ENCODE measurements around the gene MINDY3. TPM values are rescaled to one million over a fixed set of nuclear protein-coding genes. Genes with fewer than 3 reads are reported as not detected.
A peak's percentile ranks its signal among the peaks of the same experiment; 100 is the strongest.

MINDY3 gene
- total RNA-seq, 1 donor from 2014 or later, result 28.6 TPM

- Mint-ChIP-seq H3K4me3 (no peak overlapping the region), H3K4me1 (peaks cover 6% of the 10 kb centered on the region), H3K27me3 (ENCODE audit: low read depth) (peaks cover 9% of the 10 kb centered on the region), H3K27ac (no peak overlapping the region), H3K9me3 (no peaks in the 10 kb centered on the region), H3K36me3 (no peaks in the 10 kb centered on the region)
- no peak for DNase-seq (ENCODE audit: low spot score in 2 of 2, unreplicated experiment in 2 of 2)
- TF ChIP-seq CTCF (IDR thresholded peaks at IDR 0.05; ENCODE audit: unreplicated experiment), result no peak
Observed at GRCh38 chr10:15739254-15739970, 120.9 kb downstream of the MINDY3 start.

GRCh38 chr10:15738270-15738925 lies 121.9 kb downstream of the MINDY3 start:
- no peak for TF ChIP-seq CTCF (IDR thresholded peaks at IDR 0.05; ENCODE audit: unreplicated experiment)
- Mint-ChIP-seq H3K27me3 (ENCODE audit: low read depth) (peaks cover 9% of the 10 kb centered on the region), H3K36me3 (no peaks in the 10 kb centered on the region), H3K4me1 (peaks cover 6% of the 10 kb centered on the region), H3K9me3 (no peaks in the 10 kb centered on the region), H3K27ac (peak overlapping the region; percentile 8), H3K4me3 (no peak overlapping the region)
- DNase-seq (ENCODE audit: low spot score in 2 of 2, unreplicated experiment in 2 of 2), result no peak

GRCh38 chr10:15737656-15738055 lies 122.7 kb downstream of the MINDY3 start:
- no peak for DNase-seq (ENCODE audit: low spot score in 2 of 2, unreplicated experiment in 2 of 2)
- no peak overlapping the region for H3K4me3 Mint-ChIP-seq
- H3K27me3 Mint-ChIP-seq (ENCODE audit: low read depth), result peaks cover 9% of the 10 kb centered on the region
- H3K27ac Mint-ChIP-seq, result no peak overlapping the region
- no peak for TF ChIP-seq CTCF (IDR thresholded peaks at IDR 0.05; ENCODE audit: unreplicated experiment)
- no peaks in the 10 kb centered on the region for H3K36me3 Mint-ChIP-seq
- no peaks in the 10 kb centered on the region for H3K9me3 Mint-ChIP-seq
- H3K4me1 Mint-ChIP-seq, result peaks cover 6% of the 10 kb centered on the region

GRCh38 chr10:15735763-15736162 lies 124.5 kb downstream of the MINDY3 start:
- Mint-ChIP-seq H3K27ac (peak overlapping the region; percentile 62), H3K4me1 (peaks cover 6% of the 10 kb centered on the region), H3K4me3 (no peak overlapping the region), H3K9me3 (peaks cover 15% of the 10 kb centered on the region), H3K36me3 (peaks cover 2% of the 10 kb centered on the region), H3K27me3 (ENCODE audit: low read depth) (peaks cover 5% of the 10 kb centered on the region)
- no peak for TF ChIP-seq CTCF (IDR thresholded peaks at IDR 0.05; ENCODE audit: unreplicated experiment)
- no peak for DNase-seq (ENCODE audit: low spot score in 2 of 2, unreplicated experiment in 2 of 2)

- Mint-ChIP-seq H3K9me3 (peaks cover 22% of the 10 kb centered on the region), H3K27ac (no peak overlapping the region), H3K4me3 (no peak overlapping the region), H3K36me3 (peaks cover 4% of the 10 kb centered on the region), H3K27me3 (ENCODE audit: low read depth) (peaks cover 3% of the 10 kb centered on the region), H3K4me1 (no peaks in the 10 kb centered on the region)
- DNase-seq (ENCODE audit: low spot score in 2 of 2, unreplicated experiment in 2 of 2), result no peak
- no peak for TF ChIP-seq CTCF (IDR thresholded peaks at IDR 0.05; ENCODE audit: unreplicated experiment)
Observed at GRCh38 chr10:15730341-15730740, 130.0 kb downstream of the MINDY3 start.
